ENCODE data around the gene SLC25A51. TPM values are rescaled to one million over a fixed set of nuclear protein-coding genes. Genes with fewer than 3 reads are reported as not detected.

Gene SLC25A51
- total and polyA plus RNA-seq, 2 experiments from 2014 or later: 5.3 to 22.0 TPM

- H3K4me3 Mint-ChIP-seq: no peak overlapping the region
- no peak overlapping the region for H2AFZ ChIP-seq
- no peak overlapping the region for H3K27ac Mint-ChIP-seq
These were observed 10.2 kb upstream of the SLC25A51 start for GRCh38 chr9:37914154-37914551.

More at GRCh38 chr9:37914154-37914551, 10.2 kb upstream of the SLC25A51 start:
- no peaks in the 10 kb centered on the region for H3F3A ChIP-seq (replicated peaks; ENCODE audit: low read depth)
- TF ChIP-seq EZH2phosphoT487 (IDR thresholded peaks at IDR 0.05; ENCODE audit: unreplicated experiment): no peak
- TF ChIP-seq CTCF (conservative IDR thresholded peaks at IDR 0.05; ENCODE audit: low read depth in 2 of 2): no peak
- TF ChIP-seq EZH2 (IDR thresholded peaks at IDR 0.05; ENCODE audit: low read depth, unreplicated experiment): no peak
- TF ChIP-seq JUNB (IDR thresholded peaks at IDR 0.05; ENCODE audit: unreplicated experiment): no peak
- no peak for TF ChIP-seq REST (IDR thresholded peaks at IDR 0.05; ENCODE audit: unreplicated experiment)
- no peak for TF ChIP-seq NANOG (IDR thresholded peaks at IDR 0.05; ENCODE audit: borderline replicate concordance)
- TF ChIP-seq ETS1 (IDR thresholded peaks at IDR 0.05): no peak
- no peak for TF ChIP-seq CREB1 (CRISPR knock-in tag; IDR thresholded peaks at IDR 0.05; ENCODE audit: low read depth)
- TF ChIP-seq STAT1 (IDR thresholded peaks at IDR 0.05; ENCODE audit: unreplicated experiment): no peak
- no peak for TF ChIP-seq ZNF331 (CRISPR knock-in tag; IDR thresholded peaks at IDR 0.05; ENCODE audit: low read depth)
- no peak for TF ChIP-seq POLR2AphosphoS5 (IDR thresholded peaks at IDR 0.05; ENCODE audit: low read depth)
- no peak for TF ChIP-seq ZNF114 (CRISPR knock-in tag; IDR thresholded peaks at IDR 0.05)
- TF ChIP-seq ZNF462 (CRISPR knock-in tag; IDR thresholded peaks at IDR 0.05): no peak
- no peaks in the 10 kb centered on the region for H4K20me1 ChIP-seq (replicated peaks; ENCODE audit: insufficient read depth)
- H3K4me3 ChIP-seq: no peak overlapping the region
- no peaks in the 10 kb centered on the region for H3K9me2 ChIP-seq (ENCODE audit: insufficient read depth)
- DNase-seq (ENCODE audit: low spot score): no peak
- peaks cover 6% of the 10 kb centered on the region for H3K4me1 Mint-ChIP-seq
- peaks cover 3% of the 10 kb centered on the region; the same call in 1 of the 2 replicates for H3K4me1 ChIP-seq (ENCODE audit: insufficient read depth)
- no peaks in the 10 kb centered on the region for H3K9me3 Mint-ChIP-seq
- no peak for ATAC-seq
- peaks cover 12% of the 10 kb centered on the region for H3K27me3 Mint-ChIP-seq (ENCODE audit: insufficient read depth, low read depth, poor library complexity)
- H3K4me2 ChIP-seq: no peak overlapping the region
- H3K27me3 ChIP-seq (ENCODE audit: insufficient read depth): no peaks in the 10 kb centered on the region
- H3K27ac ChIP-seq (ENCODE audit: low read depth): no peak overlapping the region
- no peaks in the 10 kb centered on the region; the same call in 2 of the 3 replicates for H3K36me3 Mint-ChIP-seq (ENCODE audit: low read depth)
- H3K36me3 ChIP-seq (ENCODE audit: insufficient read depth): no peaks in the 10 kb centered on the region
- H3K79me2 ChIP-seq (replicated peaks; ENCODE audit: insufficient read depth): no peaks in the 10 kb centered on the region

Data from GM23338 (cell line).